GM18526 (cell line): ENCODE results near the gene ADAM12.

ENCODE experiments used
- POLR2A ChIP-seq: IDR thresholded peaks from 3 replicates; pipeline ENCODE4 v1.6.1; 2011; ENCODE audit not compliant: insufficient read length; ENCODE audit errors: extremely low read depth

ADAM12 gene

GRCh38 chr10:126210051-126210651 is 178.1 kb downstream of the ADAM12 start:
- TF ChIP-seq POLR2A, result no peak

- no peak for TF ChIP-seq POLR2A
Observed at GRCh38 chr10:126209451-126209850, 178.8 kb downstream of the ADAM12 start.

GRCh38 chr10:126208726-126209302 is 179.5 kb downstream of the ADAM12 start:
- no peak for TF ChIP-seq POLR2A

- TF ChIP-seq POLR2A, result no peak
Observed at GRCh38 chr10:126207851-126208250, 180.4 kb downstream of the ADAM12 start.

- TF ChIP-seq POLR2A, result no peak
Observed at GRCh38 chr10:126207313-126207771, 180.9 kb downstream of the ADAM12 start.

GRCh38 chr10:126205486-126206205 is 182.6 kb downstream of the ADAM12 start:
- no peak for TF ChIP-seq POLR2A

GRCh38 chr10:126204320-126204719 is 184.0 kb downstream of the ADAM12 start:
- no peak for TF ChIP-seq POLR2A

GRCh38 chr10:126203746-126204145 is 184.5 kb downstream of the ADAM12 start:
- TF ChIP-seq POLR2A, result no peak

GRCh38 chr10:126201603-126202002 is 186.7 kb downstream of the ADAM12 start:
- TF ChIP-seq POLR2A, result no peak

GRCh38 chr10:126199221-126199998 is 188.9 kb downstream of the ADAM12 start:
- TF ChIP-seq POLR2A, result no peak

- no peak for TF ChIP-seq POLR2A
Observed at GRCh38 chr10:126198681-126199080, 189.6 kb downstream of the ADAM12 start.

- no peak for TF ChIP-seq POLR2A
Observed at GRCh38 chr10:126197036-126197543, 191.2 kb downstream of the ADAM12 start.

GRCh38 chr10:126196281-126196680 is 192.0 kb downstream of the ADAM12 start:
- no peak for TF ChIP-seq POLR2A

- no peak for TF ChIP-seq POLR2A
Observed at GRCh38 chr10:126191192-126191591, 197.1 kb downstream of the ADAM12 start.

- TF ChIP-seq POLR2A, result no peak
Observed at GRCh38 chr10:126188679-126189200, 199.5 kb downstream of the ADAM12 start.
